DOHH2 (cell line): ENCODE data around the gene RBM6.

ENCODE experiments used
- H3F3A ChIP-seq: fragments of 200-600 bp; sonication (generic), shearing (Covaris generic); 2 replicates; pipeline ENCODE4 v1.6.0; 2016; ENCODE audit warnings: antibody characterized with exemption, mild to moderate bottlenecking; ENCODE audit not compliant: control insufficient read depth, insufficient read depth
- H3K27ac ChIP-seq: fragments of 200-600 bp; sonication (generic); 2 replicates; pipeline ENCODE4 v1.5.1; 2014; ENCODE audit warnings: low read depth, mild to moderate bottlenecking, low read length, moderate library complexity
- H3K27me3 ChIP-seq: fragments of 200-600 bp; sonication (generic); 2 replicates; pipeline ENCODE4 v1.6.1; 2014; ENCODE audit warnings: mild to moderate bottlenecking, low read length, mixed read lengths; ENCODE audit not compliant: control insufficient read depth
- H3K36me3 ChIP-seq: fragments of 200-600 bp; sonication (generic); 2 replicates; pipeline ENCODE4 v1.6.1; 2014; ENCODE audit warnings: mild to moderate bottlenecking, low read length, moderate library complexity, mixed read lengths; ENCODE audit not compliant: control insufficient read depth
- H3K4me1 ChIP-seq: fragments of 200-600 bp; sonication (generic); 2 replicates; pipeline ENCODE4 v1.6.1; 2014; ENCODE audit warnings: mild to moderate bottlenecking, low read length, mixed read lengths; ENCODE audit not compliant: control insufficient read depth
- H3K4me2 ChIP-seq: fragments of 200-600 bp; sonication (generic); 2 replicates; pipeline ENCODE4 v1.6.0; 2014; ENCODE audit warnings: mild to moderate bottlenecking, low read length, moderate library complexity
- H3K4me3 ChIP-seq: fragments of 200-600 bp; sonication (generic); 2 replicates; pipeline ENCODE4 v1.5.1; 2014; ENCODE audit warnings: mild to moderate bottlenecking, low read length, mixed read lengths
- H3K79me2 ChIP-seq: fragments of 200-600 bp; sonication (generic); 2 replicates; pipeline ENCODE4 v1.6.1; 2014; ENCODE audit warnings: mild to moderate bottlenecking, low read length, mixed read lengths; ENCODE audit not compliant: control insufficient read depth
- H3K9me2 ChIP-seq: fragments of 200-600 bp; sonication (generic); replicated peaks from 2 replicates; pipeline ENCODE4 v1.6.1; 2014; ENCODE audit warnings: mild to moderate bottlenecking, low read length, mixed read lengths; ENCODE audit not compliant: control insufficient read depth
- H3K9me3 ChIP-seq: fragments of 200-600 bp; sonication (generic); 2 replicates; pipeline ENCODE4 v1.6.1; 2014; ENCODE audit warnings: antibody characterized with exemption, low read length, mixed read lengths; ENCODE audit not compliant: control insufficient read depth, insufficient read depth
- H4K20me1 ChIP-seq: fragments of 200-600 bp; sonication (generic); 2 replicates; pipeline ENCODE4 v1.6.0; 2014; ENCODE audit warnings: low read depth, mild to moderate bottlenecking, antibody characterized with exemption, low read length, moderate library complexity; ENCODE audit not compliant: control insufficient read depth, insufficient read depth
- EZH2phosphoT487 ChIP-seq: fragments of 200-600 bp; sonication (generic); IDR thresholded peaks from 2 replicates; pipeline ENCODE4 v1.6.1; 2017; ENCODE audit warnings: borderline replicate concordance, mild to moderate bottlenecking, antibody characterized with exemption, low read length, moderate library complexity, mixed read lengths
- TF ChIP-seq, protein P1 (sequence below): fragments of 200-600 bp; sonication (generic); IDR thresholded peaks from one replicate; pipeline ENCODE4 v1.5.1; 2014; ENCODE audit warnings: antibody characterized with exemption, mild to moderate bottlenecking, low read depth, low read length; ENCODE audit not compliant: poor library complexity, severe bottlenecking

RBM6 gene

DNA sequence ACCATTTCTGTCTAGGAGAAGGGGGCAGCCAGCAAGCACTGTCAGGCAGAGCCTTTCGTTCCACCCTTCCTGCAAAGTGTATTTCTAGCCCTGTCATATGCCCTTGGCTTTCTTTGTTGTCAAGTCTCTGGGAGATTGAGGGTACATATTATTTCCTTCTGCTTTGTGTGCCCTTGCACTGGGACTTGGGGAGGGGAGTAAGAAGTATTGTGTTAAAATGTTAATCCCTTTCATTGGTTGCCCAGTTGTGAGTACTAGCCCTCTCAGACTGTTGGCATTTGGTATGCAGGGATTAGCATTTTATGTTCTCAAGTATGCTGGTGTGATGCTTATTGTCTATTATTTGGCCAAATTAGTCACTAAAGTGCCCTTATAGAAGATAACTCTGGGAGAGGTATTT, 63.9 kb downstream of the RBM6 start:
- no peak overlapping the region for H3K27ac ChIP-seq
- no peaks in the 10 kb centered on the region for H3K9me2 ChIP-seq
- H3F3A ChIP-seq = 0 out of 2 replicates have a peak, but pooled peaks cover 3% of the 10 kb centered on the region
- no peaks in the 10 kb centered on the region for H3K27me3 ChIP-seq
- peaks cover 80% of the 10 kb centered on the region for H3K36me3 ChIP-seq
- H3K79me2 ChIP-seq = peaks cover 91% of the 10 kb centered on the region
- H4K20me1 ChIP-seq = no peaks in the 10 kb centered on the region; the same call in 1 of the 2 replicates
- H3K9me3 ChIP-seq = no peaks in the 10 kb centered on the region
- no peak overlapping the region for H3K4me2 ChIP-seq
- H3K4me3 ChIP-seq = no peak overlapping the region
- TF ChIP-seq EZH2phosphoT487 = no peak
- TF ChIP-seq, protein P1, sequence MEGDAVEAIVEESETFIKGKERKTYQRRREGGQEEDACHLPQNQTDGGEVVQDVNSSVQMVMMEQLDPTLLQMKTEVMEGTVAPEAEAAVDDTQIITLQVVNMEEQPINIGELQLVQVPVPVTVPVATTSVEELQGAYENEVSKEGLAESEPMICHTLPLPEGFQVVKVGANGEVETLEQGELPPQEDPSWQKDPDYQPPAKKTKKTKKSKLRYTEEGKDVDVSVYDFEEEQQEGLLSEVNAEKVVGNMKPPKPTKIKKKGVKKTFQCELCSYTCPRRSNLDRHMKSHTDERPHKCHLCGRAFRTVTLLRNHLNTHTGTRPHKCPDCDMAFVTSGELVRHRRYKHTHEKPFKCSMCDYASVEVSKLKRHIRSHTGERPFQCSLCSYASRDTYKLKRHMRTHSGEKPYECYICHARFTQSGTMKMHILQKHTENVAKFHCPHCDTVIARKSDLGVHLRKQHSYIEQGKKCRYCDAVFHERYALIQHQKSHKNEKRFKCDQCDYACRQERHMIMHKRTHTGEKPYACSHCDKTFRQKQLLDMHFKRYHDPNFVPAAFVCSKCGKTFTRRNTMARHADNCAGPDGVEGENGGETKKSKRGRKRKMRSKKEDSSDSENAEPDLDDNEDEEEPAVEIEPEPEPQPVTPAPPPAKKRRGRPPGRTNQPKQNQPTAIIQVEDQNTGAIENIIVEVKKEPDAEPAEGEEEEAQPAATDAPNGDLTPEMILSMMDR = no peak
- H3K4me1 ChIP-seq = no peaks in the 10 kb centered on the region; the same call in 1 of the 2 replicates

DNA sequence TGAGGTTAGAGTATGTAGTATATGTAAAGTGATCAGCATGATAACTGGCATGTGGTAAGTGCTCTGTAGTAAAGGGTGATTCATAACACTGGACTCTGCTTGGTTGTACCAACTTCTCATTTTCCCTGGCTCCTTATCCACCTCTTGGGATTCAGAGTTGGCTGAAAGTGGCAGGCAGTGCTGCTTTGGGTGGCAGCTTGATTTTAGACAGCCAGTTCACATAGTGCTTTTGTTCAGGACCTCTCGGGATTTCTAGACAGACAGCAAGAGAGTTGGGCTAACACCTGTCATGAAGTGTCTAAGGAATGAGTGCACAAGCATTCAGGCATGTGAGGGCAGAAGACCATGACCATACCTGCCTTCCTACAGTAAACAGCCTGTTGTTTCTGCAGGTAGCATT, 69.0 kb downstream of the RBM6 start:
- Histone ChIP-seq H3K36me3 (peaks cover 77% of the 10 kb centered on the region), H3K4me3 (no peak overlapping the region), H3K79me2 (peaks cover 83% of the 10 kb centered on the region), H3K4me2 (no peak overlapping the region), H3K27me3 (no peaks in the 10 kb centered on the region), H3K27ac (no peak overlapping the region), H3K4me1 (no peaks in the 10 kb centered on the region; the same call in 1 of the 2 replicates), H4K20me1 (no peaks in the 10 kb centered on the region), H3F3A (0 out of 2 replicates have a peak, but pooled peaks cover 5% of the 10 kb centered on the region), H3K9me3 (no peaks in the 10 kb centered on the region), H3K9me2 (no peaks in the 10 kb centered on the region)
- no peak for TF ChIP-seq EZH2phosphoT487
- TF ChIP-seq, protein P1 = no peak

DNA sequence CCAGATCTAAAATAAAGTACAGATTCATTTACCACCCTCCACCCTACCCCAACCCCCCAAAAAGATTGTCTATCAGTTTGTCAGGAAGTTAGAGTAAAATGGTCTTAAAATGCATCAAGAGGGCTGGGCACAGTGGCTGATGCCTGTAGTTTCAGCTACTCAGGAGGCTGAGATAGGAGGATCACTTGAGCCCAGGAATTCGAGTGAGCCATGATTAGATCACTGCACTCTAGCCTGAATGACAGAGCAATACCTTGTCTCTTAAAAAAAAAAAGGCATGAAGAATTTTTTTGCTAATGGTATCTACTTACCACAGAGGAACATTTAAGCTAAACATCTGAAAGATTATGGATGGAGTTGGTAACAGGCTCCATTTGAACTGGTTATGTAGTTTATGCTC, 71.0 kb downstream of the RBM6 start:
- H3K9me3 ChIP-seq = no peaks in the 10 kb centered on the region
- H3K4me2 ChIP-seq = no peak overlapping the region
- 0 out of 2 replicates have a peak, but pooled peaks cover 6% of the 10 kb centered on the region for H3F3A ChIP-seq
- H3K27ac ChIP-seq = no peak overlapping the region
- no peaks in the 10 kb centered on the region for H3K9me2 ChIP-seq
- H3K36me3 ChIP-seq = peaks cover 70% of the 10 kb centered on the region
- H3K4me1 ChIP-seq = no peaks in the 10 kb centered on the region; the same call in 1 of the 2 replicates
- H4K20me1 ChIP-seq = no peaks in the 10 kb centered on the region
- no peaks in the 10 kb centered on the region for H3K27me3 ChIP-seq
- H3K4me3 ChIP-seq = no peak overlapping the region
- no peak for TF ChIP-seq EZH2phosphoT487
- TF ChIP-seq, protein P1 = no peak
- H3K79me2 ChIP-seq = peaks cover 75% of the 10 kb centered on the region
